Tibial artery (tissue), 4 donors: ENCODE data around the gene NLRP2B.

Source experiments
- DNase-seq, 2 donors: peaks; one replicate each; pipeline ENCODE4 v3.0.0-alpha.2; 2019
- H3K27ac ChIP-seq, 2 donors: fragments of 200-600 bp; sonication (generic) in 1 of 2; 1 replicate in 1 of 2; 2 replicates in 1 of 2; pipeline ENCODE4 v1.5.1; 2018 to 2019; ENCODE audit warnings: mild to moderate bottlenecking in 1 of 2
- H3K27me3 ChIP-seq, 2 donors: fragments of 200-600 bp; sonication (generic) in 1 of 2; one replicate each; pipeline versions ENCODE4 v1.5.1 to v1.6.0; 2016 to 2019
- H3K36me3 ChIP-seq, 3 donors: fragments of 200-600 bp; sonication (generic) in 2 of 3; one replicate each; pipeline ENCODE4 v1.5.1; 2016 to 2019; ENCODE audit warnings: mild to moderate bottlenecking in 2 of 3
- H3K4me1 ChIP-seq, 4 donors: fragments of 200-600 bp; sonication (generic) in 2 of 4; 1 replicate in 3 of 4; 2 replicates in 1 of 4; pipeline ENCODE4 v1.5.1; 2016 to 2019
- H3K4me3 ChIP-seq, 2 donors: fragments of 200-600 bp; sonication (generic) in 1 of 2; 1 replicate in 1 of 2; 2 replicates in 1 of 2; pipeline ENCODE4 v1.5.1; 2018 to 2019; ENCODE audit warnings: mild to moderate bottlenecking in 2 of 2
- H3K9me3 ChIP-seq, 3 donors: fragments of 200-600 bp; sonication (generic) in 1 of 3; one replicate each; pipeline ENCODE4 v1.5.1; 2016 to 2019
- CTCF ChIP-seq, 2 experiments: fragments of 200-600 bp in 1 of 2; fragments of 450-650 bp in 1 of 2; IDR thresholded peaks; one replicate each; pipeline ENCODE4 v1.5.1; 2017 to 2019; ENCODE audit warnings: antibody characterized with exemption in 2 of 2, mild to moderate bottlenecking in 1 of 2, moderate library complexity in 1 of 2
- intact Hi-C: fragments of 100-400 bp; cut with DNase I; formaldehyde crosslinking; loops from one replicate; pipeline ENCODE4 v1.15.0; 2023; ENCODE audit warnings: low total_unique reads

NLRP2B gene

DNA sequence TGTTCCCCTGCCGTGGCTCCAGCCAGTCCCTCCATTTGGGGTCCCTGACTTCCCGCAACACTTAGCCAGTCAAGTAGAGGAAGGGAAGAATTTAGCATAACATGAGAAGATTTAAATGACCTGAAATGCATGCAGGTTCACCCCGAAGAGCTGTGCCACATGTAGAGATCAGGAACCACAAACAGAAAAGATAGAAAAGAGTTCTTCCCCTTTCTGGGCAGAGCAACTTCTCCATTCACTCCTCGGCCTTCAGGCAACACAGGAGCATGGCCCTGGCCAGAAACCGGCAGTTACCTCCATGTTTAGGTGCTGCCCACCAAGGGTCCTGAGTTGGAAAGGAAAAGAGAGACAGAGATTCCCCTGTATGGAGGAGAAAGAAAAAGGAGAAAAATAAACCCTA, 5.2 kb downstream of the NLRP2B start:
- H3K4me3 ChIP-seq: no peak overlapping the region
- H3K36me3 ChIP-seq: no peaks in the 10 kb centered on the region
- no peaks in the 10 kb centered on the region for H3K27me3 ChIP-seq
- H3K27ac ChIP-seq: no peak overlapping the region
- DNase-seq: no peak
- no peaks in the 10 kb centered on the region for H3K4me1 ChIP-seq
- intact Hi-C loops: no loop called here
- H3K9me3 ChIP-seq: peaks cover 0 to 13% (median 8%) of the 10 kb centered on the region in 3 donors
- no peak for TF ChIP-seq CTCF (IDR thresholded peaks at IDR 0.05)

DNA sequence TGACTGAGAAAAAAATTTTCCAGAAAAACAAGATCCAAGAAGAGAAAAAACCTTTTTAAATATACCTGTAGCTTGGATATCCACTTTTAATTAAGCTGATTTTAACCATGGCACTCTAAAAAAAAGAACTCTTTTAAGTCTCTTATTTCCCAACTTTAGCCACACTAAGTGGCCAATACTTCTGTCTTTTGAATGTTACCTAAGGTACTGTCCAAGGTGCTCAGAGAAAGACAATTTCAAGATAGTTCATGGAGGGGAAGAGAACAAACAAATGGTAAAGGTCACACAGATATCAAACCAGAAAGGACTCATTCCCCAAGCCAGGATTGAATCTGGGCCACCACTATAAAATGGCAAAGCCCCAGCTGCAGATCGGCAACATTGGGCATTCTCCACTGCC, 10.1 kb downstream of the NLRP2B start:
- no peak for DNase-seq
- no peaks in the 10 kb centered on the region for H3K27me3 ChIP-seq
- no peaks in the 10 kb centered on the region for H3K4me1 ChIP-seq
- no peak overlapping the region for H3K27ac ChIP-seq
- intact Hi-C loops: no loop called here
- H3K4me3 ChIP-seq: no peak overlapping the region
- TF ChIP-seq CTCF (IDR thresholded peaks at IDR 0.05): no peak
- no peaks in the 10 kb centered on the region for H3K36me3 ChIP-seq
- peaks cover 0 to 11% (median 8%) of the 10 kb centered on the region in 3 donors for H3K9me3 ChIP-seq

DNA sequence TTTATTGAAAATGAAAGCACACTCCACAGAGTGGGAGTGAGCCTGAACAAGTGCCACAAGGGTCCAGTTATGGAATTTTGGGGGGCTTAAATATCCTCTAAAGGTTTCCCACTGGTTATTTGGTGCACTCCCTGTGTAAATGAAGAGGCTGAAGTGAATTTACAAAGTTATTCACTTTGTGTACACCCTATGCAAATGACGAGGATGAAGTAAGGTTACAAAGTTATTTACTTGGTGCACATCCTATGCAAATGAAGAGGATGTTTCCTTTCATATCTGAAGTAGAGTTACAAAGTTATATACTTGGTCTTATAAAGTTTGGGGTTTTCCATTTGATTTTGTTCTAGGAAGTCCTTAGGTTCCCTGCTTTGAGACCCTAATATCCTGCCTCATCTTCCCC, 13.1 kb downstream of the NLRP2B start:
- no peak overlapping the region for H3K4me3 ChIP-seq
- DNase-seq: no peak
- no peak for TF ChIP-seq CTCF (IDR thresholded peaks at IDR 0.05)
- no peaks in the 10 kb centered on the region for H3K9me3 ChIP-seq
- intact Hi-C loops: no loop called here
- H3K27me3 ChIP-seq: no peaks in the 10 kb centered on the region
- no peaks in the 10 kb centered on the region for H3K36me3 ChIP-seq
- no peaks in the 10 kb centered on the region for H3K4me1 ChIP-seq
- H3K27ac ChIP-seq: no peak overlapping the region

- Histone ChIP-seq H3K9me3 (peaks cover 0 to 25% (median 22%) of the 10 kb centered on the region in 3 donors), H3K4me3 (no peak overlapping the region), H3K36me3 (peaks cover 0 to 13% (median 6%) of the 10 kb centered on the region in 3 donors), H3K27me3 (no peaks in the 10 kb centered on the region), H3K27ac (no peak overlapping the region), H3K4me1 (no peaks in the 10 kb centered on the region)
- intact Hi-C loops: no loop called here
- no peak for TF ChIP-seq CTCF (IDR thresholded peaks at IDR 0.05)
- no peak for DNase-seq
These were observed 25.0 kb downstream of the NLRP2B start for GRCh38 chrX:57655065-57655464.

DNA sequence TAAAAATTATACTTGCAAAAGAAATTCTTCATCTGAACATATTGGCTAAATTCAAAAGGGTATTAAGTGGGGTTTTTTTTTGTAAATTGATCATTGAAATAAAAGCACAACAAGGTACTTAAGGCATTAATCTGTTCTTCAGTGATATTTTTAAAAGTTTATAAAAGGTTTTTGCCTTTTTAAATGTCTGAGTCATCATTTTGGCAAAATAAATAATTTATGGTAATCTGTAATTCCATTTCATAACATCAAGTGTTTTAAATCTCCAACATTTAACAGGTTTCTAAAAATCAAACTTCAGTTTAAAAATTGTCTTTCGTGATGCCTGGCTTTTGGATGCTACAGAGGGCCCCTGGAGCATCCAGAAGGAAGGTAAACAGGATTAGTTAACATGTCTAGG, 27.4 kb downstream of the NLRP2B start:
- H3K36me3 ChIP-seq: peaks cover 0 to 13% (median 6%) of the 10 kb centered on the region in 3 donors
- no peaks in the 10 kb centered on the region for H3K4me1 ChIP-seq
- H3K9me3 ChIP-seq: peaks cover 0 to 25% (median 22%) of the 10 kb centered on the region in 3 donors
- intact Hi-C loops: no loop called here
- no peak overlapping the region for H3K4me3 ChIP-seq
- H3K27me3 ChIP-seq: no peaks in the 10 kb centered on the region
- TF ChIP-seq CTCF (IDR thresholded peaks at IDR 0.05): no peak
- no peak overlapping the region for H3K27ac ChIP-seq
- no peak for DNase-seq
